ENCODE measurements around the gene C4orf51.

GRCh38 chr4:145639186-145639698, 40.7 kb upstream of the C4orf51 start:
- TF ChIP-seq CTCF (IDR thresholded peaks at IDR 0.05 in 8 of 11, conservative IDR thresholded peaks at IDR 0.05 in 3 of 11) (no peak), POLR2AphosphoS5 (IDR thresholded peaks at IDR 0.05) (no peak), POLR2A (IDR thresholded peaks at IDR 0.05) (no peak)

Data from spleen (tissue), 7 donors.